UCSD-AML1 (cell line): ENCODE data around the gene RFX2.
"Not testable (repeated sequence)": the region's sequence is repeated elsewhere in the genome, so short reads cannot be mapped to it uniquely, and the experiment has no call there.

Experiments used
- DNase-seq: peaks from one replicate; lab custom pipeline; 2025; ENCODE audit not compliant: unreplicated experiment; lab: John Stamatoyannopoulos, UW

The RFX2 gene

DNA sequence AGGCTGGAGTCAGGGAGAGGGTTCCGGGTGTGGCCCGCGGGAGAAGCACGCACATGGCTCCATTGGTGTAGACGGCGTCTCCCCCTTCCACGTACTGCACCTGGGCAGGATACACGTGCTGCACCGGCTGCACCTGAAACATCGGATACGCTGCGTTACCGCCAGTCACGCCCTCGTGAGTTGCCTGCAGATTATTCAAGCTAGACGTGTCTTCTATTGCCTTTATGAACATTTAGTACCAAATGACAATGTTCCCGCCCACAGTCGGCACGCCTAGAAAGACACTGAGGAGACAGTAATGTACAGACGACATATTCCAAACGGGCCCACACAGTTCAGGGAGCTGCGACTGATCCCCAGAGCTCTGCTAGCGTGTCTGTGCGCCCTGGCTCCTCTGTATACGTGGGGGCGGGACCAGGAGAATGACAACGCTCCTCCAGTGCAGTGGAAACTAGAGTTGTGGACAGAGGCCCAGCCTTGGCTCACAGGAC, 68.3 kb downstream of the RFX2 start:
- no peak for DNase-seq

GRCh38 chr19:6041071-6041470, 69.2 kb downstream of the RFX2 start:
- no peak for DNase-seq

DNA sequence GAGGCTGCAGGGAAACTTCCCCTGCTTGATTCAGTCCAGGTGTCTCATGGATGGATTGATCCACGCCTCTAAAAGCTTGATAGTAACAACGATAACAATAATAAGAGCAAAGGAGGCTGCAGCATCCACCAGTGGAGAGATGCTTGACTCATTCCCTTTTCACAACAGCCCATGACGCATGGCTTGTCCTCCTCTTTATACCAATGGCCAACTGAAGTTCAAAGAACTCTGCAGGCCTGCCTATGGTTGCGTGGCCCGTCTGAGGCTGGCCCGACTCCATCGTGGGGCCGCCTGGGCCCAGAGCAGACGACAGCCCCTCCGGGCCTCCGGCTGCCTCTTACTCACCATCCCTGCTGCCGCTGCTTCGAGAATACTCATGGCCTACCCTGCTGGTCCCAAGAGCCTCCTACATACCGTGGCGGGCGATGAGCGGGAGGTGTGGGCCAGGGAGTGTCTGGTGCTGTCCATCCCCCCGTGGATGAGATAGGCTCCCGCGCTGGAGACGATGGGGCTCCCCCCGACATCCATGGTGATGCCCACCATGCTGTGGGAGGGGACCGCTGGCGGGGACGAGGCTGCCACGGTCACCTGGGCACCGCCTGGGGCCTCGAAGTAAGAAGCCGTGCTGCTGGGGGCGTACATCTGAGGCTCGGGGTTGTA, 70.6 kb downstream of the RFX2 start:
- DNase-seq: no peak

- DNase-seq: no peak
These were observed 71.5 kb downstream of the RFX2 start for GRCh38 chr19:6038634-6039405.

- DNase-seq: no peak
These were observed 75.3 kb downstream of the RFX2 start for GRCh38 chr19:6035026-6035425.

GRCh38 chr19:6034512-6034911, 75.8 kb downstream of the RFX2 start:
- no peak for DNase-seq

- no peak for DNase-seq
These were observed 76.5 kb downstream of the RFX2 start for GRCh38 chr19:6033744-6034264.

DNA sequence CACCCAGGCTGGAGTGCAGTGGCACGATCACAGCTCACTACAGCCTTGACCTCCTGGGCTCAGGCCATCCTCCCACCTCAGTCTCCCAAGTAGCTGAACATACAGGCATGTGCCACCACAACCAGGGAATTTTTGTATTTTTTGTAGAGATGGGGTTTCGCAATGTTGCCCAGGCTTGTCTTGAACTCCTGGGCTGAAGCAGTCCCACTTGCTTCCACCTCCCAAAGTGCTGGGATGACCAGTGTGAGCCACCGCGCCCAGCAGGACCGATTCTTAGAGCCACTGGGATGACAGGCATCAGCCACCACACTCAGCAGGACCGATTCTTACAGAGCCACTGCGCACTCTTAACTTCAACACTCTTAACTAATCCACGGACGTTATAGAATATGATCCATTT, 77.5 kb downstream of the RFX2 start:
- DNase-seq: no peak

DNA sequence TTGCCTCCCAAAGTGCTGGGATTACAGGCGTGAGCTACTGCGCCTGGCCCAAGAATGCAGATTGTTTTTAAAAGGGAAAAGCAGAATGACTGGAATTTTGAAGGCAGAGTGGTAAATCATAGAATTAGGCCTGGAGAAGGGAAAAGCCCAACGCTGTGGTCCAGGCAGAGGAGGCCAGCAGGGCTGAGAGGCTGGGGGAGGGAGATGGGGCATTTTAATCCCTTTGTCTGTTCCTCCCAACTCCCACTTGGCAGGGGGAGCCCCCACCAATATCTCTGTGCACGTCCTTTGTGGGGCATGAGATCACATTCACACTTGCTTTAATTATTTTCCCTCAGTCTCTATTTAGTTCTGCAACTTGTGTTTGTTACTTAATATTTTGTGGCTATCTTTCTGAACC, 77.9 kb downstream of the RFX2 start:
- DNase-seq: no peak

- DNase-seq: no peak
These were observed 80.1 kb downstream of the RFX2 start for GRCh38 chr19:6030214-6030507.

GRCh38 chr19:6026390-6027227, 83.7 kb downstream of the RFX2 start:
- DNase-seq: no peak

- not testable (repeated sequence) for DNase-seq
These were observed 85.5 kb downstream of the RFX2 start for GRCh38 chr19:6024756-6025155.

DNA sequence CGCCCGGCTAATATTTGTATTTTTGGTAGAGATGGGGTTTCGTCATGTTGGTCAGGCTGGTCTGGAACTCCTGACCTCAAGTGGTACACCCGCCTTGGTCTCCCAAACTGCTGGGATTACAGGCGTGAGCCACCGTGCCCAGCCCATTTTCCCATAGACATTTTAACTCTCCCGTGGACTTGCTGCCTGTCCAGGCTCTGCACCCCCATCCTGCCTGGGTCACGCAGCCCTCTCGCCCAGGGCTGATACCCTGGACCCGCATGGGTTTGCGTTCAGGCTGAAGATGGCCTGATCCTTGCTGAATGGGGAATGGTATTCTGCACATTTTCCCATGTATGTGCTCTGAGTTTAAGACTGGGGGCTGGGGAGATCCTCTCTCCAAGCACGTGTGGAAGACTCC, 86.4 kb downstream of the RFX2 start:
- no peak for DNase-seq

GRCh38 chr19:6023085-6023682, 87.1 kb downstream of the RFX2 start:
- peak; percentile 24 for DNase-seq

- DNase-seq: no peak
These were observed 87.7 kb downstream of the RFX2 start for GRCh38 chr19:6022570-6023064.

DNA sequence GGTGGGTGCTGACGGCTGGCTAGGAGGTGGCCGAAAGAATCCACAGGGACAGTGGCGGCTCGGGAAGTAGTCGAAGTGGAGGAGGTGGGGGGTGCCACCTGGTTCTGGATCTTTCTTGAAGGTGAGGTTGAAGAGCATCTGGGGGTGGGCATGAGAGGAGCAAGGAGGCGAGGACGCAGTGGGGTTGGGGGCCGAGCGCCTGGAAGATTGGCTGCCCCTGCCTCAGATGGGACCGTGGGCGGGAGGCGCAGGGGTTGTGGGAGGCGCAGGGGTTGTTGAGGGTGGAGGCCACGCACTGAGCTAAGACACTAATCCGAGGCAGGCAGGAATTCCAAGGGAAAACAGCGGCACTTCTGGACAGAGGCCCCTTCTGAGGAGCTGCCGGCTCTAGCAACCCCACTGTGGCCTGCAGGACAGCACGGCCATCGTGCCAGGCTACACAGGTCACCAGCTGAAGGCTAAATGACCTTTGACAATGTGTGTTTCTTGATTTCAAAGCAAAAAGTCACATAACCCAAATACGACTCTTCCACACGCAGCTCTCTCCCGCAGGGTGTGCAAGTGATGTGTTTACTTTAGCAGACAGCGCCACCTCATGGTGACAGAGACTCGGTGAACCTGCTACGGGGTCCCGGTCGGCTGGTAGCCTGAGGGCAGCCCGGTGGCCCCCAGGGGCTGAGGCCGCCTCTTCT, 88.3 kb downstream of the RFX2 start:
- peak; percentile 52 for DNase-seq

DNA sequence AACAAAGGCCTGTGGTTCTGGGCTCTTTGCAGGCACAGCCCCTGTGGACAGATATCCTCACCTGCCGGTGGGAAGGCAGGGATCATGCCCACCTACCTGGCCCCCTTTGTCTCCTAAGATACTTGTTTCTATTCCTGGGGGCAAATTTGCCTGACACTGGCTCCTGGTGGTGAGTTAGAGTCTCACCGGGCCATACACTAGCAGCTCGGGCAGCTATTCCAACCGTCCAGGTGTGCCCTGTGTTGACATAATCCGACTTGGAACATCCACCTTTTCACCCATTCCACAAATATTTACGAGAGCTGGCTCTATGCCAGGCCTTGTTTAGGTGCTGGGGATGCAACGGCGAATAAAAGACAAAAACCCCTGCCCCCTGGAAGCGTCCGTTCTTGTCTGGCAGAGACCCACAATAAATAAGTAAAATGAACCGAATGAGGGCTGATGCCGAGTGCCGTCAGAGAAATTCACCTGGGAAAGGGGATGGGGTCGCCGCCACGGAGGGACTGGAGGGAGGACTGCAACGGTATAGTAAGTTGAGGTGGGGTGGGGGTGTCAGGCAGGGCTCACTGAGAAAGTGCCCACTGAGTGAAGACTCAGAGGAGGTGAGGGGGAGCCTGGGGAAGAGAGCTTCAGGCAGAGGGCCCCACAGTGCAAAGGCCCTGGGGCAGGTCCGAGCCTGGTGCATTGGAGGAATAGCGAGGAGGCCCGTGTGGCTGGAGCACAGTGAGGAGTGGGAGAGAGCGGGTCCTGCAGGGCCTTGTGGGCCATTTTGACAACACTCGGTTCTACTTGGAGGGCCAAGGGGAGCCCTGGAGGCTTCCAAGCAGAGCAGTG, 89.1 kb downstream of the RFX2 start:
- DNase-seq: no peak

DNA sequence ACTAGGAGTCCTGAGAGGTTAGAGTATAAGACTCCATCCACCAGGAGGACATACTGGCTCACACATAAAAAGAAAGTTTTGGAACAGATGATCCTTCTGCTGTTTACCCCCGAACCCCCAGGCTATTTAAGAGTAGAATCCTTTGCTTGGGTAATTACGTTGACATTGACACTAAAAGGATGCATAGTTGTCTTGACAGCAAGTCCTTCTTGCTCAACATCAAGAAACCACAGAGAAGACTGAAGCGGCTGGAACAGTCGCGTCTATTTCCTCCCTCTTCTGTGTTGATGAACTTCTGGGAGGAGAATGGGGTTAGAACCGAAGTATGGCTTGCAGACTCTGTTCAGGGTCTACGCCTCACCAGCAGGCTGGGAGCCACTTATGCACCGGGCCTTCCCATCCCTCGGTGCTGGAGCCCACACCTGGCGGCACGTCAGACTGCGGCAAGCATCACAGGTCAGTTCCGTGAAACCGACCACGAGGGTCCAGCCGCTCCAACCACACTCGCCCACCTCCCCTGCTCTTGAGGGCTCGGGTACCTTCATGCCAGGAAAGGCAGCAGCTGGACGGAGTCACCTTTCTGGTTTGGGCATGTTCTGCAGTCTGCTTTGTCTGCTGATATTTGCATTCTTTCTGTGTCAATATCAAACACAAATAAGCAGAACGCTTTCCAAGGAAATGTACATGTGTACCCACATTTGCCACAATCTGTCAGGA, 90.0 kb downstream of the RFX2 start:
- DNase-seq: no peak

DNA sequence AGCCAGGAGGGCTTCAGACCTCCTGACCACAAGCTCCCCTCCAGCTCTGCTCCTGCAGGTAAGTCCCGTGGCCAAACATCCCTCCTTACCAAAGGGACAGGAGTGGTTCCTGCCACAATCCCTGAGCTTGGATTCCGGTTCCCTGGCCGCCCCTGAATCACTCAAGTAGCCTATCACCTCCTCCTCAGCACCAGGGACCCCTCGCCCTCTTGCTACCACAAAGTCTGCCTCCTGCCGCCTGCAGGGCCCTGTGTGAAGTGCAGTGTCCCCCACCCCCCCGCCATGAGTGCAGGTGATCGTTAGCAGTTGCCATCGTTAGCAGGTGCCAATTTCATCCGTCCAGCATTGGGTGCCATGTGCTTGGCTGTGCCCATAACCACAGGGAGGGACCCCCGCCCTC, 91.5 kb downstream of the RFX2 start:
- DNase-seq: no peak
